GM12872 (cell line): ENCODE data around the gene SYNGR2.

ENCODE experiments used
- TF ChIP-seq, protein P1 (sequence below): IDR thresholded peaks from 3 replicates; pipeline ENCODE4 v1.5.1; 2011; ENCODE audit warnings: low read depth, mild to moderate bottlenecking, low read length, moderate library complexity; ENCODE audit not compliant: insufficient read depth

Gene SYNGR2

DNA sequence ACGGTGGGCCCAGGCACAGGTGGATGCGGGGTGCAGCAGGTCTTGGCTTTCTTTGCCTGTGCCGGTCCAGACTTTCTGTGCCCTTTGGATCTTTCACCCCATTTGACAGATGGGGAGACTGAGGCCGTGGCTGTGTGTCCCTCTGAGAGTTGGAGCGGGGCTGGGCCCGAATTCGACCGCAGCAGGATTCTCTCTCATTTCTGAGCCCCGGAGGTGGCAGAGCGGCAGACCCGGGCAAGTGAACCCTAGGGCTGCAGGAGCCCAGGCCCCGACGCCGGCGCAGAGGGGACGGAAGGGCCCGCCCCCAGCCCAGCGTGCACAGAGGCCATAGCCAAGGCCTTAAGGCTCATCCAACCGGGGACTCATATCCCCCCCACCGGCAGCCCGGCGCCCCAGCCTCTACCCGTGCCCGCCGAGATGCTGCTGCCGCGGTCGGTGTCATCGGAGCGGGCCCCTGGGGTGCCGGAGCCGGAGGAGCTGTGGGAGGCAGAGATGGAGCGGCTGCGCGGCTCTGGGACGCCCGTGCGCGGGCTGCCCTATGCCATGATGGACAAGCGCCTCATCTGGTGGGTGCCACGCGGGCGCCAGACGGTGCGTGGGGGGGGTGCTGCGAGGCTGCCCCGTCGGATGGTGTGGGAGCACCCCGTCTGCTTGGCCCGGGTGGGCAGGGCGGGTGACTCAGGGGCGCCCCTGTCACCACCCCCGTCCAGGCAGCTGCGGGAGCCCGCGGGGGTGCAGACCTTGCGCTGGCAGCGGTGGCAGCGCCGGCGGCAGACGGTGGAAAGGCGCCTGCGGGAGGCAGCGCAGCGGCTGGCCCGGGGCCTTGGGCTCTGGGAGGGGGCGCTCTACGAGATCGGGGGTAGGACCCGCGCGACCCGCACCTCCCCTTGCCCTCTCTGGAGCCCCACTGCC lies 37.0 kb upstream of the SYNGR2 start:
- TF ChIP-seq, protein P1, sequence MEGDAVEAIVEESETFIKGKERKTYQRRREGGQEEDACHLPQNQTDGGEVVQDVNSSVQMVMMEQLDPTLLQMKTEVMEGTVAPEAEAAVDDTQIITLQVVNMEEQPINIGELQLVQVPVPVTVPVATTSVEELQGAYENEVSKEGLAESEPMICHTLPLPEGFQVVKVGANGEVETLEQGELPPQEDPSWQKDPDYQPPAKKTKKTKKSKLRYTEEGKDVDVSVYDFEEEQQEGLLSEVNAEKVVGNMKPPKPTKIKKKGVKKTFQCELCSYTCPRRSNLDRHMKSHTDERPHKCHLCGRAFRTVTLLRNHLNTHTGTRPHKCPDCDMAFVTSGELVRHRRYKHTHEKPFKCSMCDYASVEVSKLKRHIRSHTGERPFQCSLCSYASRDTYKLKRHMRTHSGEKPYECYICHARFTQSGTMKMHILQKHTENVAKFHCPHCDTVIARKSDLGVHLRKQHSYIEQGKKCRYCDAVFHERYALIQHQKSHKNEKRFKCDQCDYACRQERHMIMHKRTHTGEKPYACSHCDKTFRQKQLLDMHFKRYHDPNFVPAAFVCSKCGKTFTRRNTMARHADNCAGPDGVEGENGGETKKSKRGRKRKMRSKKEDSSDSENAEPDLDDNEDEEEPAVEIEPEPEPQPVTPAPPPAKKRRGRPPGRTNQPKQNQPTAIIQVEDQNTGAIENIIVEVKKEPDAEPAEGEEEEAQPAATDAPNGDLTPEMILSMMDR, result peak; percentile 22; the same call in 2 of the 3 replicates

DNA sequence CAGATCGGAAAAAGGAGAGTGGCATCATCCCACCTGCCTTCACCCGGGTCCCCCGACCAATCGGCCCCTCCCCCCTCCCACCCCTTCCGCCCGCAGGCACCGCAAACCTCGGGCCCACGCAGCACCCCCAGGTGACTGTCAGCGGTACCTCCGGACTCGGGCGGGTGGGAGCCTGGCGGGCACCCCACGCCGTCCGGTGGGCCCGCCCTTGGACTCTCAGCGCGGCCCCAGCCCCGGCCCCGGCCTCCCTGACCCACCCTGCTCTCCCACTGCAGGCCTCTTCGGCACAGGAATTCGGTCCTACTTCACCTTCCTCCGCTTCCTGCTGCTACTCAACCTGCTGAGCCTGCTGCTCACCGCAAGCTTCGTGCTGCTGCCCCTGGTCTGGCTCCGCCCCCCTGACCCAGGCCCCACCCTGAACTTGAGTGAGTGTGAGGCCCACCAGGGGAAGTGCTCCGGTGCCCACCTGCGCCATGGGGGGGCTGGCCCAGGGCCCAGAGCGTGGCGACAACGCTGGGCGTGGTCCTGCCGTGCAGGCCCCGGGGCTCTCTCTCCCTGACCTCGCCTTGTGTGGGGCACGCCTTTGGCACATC lies 36.2 kb upstream of the SYNGR2 start:
- TF ChIP-seq, protein P1, result no peak; the same call in 2 of the 3 replicates

DNA sequence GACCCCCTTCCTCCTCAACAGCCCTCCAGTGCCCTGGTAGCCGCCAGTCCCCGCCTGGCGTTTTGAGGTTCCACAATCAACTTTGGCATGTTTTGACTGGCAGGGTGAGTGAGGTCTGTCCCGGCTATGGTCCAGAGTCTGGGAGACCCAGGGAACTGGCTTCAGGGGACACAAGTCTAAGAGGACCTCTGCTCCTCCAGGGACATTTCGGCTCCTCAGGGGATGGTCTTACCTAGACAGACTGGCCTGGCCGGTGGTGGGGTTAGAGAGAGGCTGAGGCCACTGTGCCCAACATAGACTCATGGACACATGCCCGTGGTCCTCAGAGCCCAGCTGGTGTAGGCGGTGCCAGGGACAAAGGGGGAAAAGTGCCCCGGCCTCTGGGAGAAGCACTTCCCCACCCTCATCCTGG lies 35.6 kb upstream of the SYNGR2 start:
- TF ChIP-seq, protein P1, result no peak

DNA sequence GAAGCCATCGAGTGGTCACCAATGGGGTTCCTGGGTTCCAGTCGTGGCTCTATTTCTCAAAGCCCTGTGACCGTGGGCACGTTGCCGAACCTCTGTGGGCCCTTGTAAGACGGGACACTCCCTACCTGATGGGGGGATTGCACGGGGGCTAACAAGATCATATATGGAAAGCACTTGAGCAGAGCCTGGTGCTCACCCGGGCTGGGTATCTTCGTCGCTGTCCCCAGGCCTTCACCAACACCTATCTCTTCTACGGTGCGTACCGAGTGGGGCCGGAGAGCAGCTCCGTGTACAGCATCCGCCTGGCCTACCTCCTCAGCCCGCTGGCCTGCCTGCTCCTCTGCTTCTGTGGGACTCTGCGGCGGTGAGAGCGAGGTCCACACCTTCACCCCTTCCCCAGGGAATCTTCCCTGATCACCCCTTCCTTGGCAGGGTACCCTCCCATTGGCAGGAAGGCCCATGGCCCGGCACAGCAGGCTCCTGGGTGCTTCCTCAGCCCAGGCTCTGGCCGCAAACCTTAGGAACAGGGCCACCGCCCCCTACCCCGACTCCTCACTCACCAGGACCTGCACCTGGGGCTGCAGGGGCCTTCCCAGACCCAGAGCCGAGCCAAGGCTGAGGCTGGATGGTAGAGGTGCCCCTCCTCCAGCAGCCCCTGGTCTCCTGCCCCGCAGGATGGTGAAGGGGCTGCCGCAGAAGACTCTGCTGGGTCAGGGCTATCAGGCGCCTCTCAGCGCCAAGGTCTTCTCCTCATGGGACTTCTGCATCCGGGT lies 35.0 kb upstream of the SYNGR2 start:
- TF ChIP-seq, protein P1, result no peak

DNA sequence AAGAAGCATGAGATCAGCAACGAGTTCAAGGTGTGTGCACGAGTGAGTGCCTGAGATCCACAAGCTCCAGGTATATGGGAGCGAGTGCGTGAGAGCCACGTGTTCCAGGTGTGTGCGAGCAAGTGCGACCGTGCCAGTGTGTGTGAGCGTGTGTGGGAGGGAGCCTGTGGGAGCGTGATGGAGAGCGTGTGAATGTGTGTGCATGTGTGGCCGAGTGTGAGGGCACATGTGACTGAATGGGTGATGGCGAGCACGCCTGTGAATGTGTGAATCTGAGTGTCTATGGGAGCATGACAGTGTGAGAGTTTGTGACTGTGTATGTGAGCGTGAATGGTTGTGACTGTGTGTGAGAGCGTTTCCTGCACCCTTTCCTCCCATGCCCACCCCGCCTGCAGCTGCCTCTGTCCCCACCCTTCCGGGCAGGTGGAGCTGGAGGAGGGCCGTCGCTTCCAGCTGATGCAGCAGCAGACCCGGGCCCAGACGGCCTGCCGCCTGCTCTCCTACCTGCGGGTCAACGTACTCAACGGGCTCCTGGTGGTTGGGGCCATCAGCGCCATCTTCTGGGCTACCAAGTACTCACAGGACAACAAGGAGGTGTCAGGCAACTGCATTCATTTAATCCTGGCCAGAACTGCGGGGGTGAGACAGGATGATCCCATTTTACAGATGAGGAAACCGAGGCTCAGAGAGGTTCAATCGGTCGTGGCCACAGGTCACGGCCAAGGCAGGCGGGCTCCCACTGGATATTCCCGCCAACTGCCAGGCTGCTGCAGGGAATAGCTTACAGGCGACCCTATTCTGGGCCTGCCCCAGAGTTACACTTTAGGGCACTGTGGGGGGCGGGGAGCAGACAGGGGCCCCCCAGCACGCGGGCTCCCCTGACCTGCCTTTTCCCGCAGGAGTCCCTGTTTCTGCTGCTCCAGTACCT lies 34.1 kb upstream of the SYNGR2 start:
- TF ChIP-seq, protein P1, result peak; percentile 84

DNA sequence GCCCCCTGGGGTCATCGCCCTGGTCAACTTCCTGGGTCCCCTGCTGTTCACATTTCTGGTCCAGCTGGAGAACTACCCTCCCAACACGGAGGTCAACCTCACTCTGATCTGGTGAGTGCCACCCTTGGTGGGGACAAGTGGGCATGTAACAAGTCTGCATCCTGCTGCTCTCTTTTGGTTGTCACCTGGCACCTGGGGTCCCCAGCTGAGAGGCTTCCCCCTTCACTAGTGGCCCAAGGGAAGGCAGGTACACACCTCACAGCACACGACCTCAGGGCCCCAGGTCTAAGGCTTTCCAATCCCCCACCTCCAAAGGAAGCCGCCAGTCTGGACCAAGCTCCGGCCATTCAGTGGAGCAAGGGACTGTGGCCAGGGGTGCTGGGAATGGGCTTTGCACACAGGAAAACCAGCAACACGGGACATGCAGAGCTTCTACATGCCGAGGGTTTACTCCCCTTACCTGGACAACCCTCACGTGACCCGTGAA lies 33.4 kb upstream of the SYNGR2 start:
- TF ChIP-seq, protein P1, result no peak
